ENCODE data around the gene MYBPC2.

The MYBPC2 gene

GRCh38 chr19:50486823-50487515, 54.3 kb downstream of the MYBPC2 start:
- H3K4me3 ChIP-seq (ENCODE audit: low read depth in 1 of 2, low read length in 2 of 2) = no peak overlapping the region
- no peak overlapping the region for H3K9ac ChIP-seq (ENCODE audit: low read depth, low read length)
- TF ChIP-seq, protein P1, sequence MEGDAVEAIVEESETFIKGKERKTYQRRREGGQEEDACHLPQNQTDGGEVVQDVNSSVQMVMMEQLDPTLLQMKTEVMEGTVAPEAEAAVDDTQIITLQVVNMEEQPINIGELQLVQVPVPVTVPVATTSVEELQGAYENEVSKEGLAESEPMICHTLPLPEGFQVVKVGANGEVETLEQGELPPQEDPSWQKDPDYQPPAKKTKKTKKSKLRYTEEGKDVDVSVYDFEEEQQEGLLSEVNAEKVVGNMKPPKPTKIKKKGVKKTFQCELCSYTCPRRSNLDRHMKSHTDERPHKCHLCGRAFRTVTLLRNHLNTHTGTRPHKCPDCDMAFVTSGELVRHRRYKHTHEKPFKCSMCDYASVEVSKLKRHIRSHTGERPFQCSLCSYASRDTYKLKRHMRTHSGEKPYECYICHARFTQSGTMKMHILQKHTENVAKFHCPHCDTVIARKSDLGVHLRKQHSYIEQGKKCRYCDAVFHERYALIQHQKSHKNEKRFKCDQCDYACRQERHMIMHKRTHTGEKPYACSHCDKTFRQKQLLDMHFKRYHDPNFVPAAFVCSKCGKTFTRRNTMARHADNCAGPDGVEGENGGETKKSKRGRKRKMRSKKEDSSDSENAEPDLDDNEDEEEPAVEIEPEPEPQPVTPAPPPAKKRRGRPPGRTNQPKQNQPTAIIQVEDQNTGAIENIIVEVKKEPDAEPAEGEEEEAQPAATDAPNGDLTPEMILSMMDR (IDR thresholded peaks at IDR 0.05; ENCODE audit: borderline replicate concordance, extremely low read depth, low read length, poor library complexity, severe bottlenecking) = peak; percentile 67
- no peak for TF ChIP-seq EZH2 (IDR thresholded peaks at IDR 0.05; ENCODE audit: borderline replicate concordance, low read depth, low read length, severe bottlenecking)
- H3K36me3 ChIP-seq (ENCODE audit: insufficient read depth, low read length) = no peaks in the 10 kb centered on the region
- ATAC-seq (ENCODE audit: insufficient read depth, low read depth) (no peak; the same call in 2 of the 3 replicates), DNase-seq (peak; percentile 55)
- peaks cover 6% of the 10 kb centered on the region for H3K27me3 ChIP-seq (ENCODE audit: insufficient read depth, low read length, poor library complexity)
- no peaks in the 10 kb centered on the region for H3K79me2 ChIP-seq (ENCODE audit: insufficient read depth, low read length)
- no peaks in the 10 kb centered on the region for H4K20me1 ChIP-seq (ENCODE audit: insufficient read depth, low read length)
- no peak overlapping the region for H3K4me2 ChIP-seq (ENCODE audit: insufficient read depth, low read length)
- H2AFZ ChIP-seq (ENCODE audit: low read depth, low read length) = no peak overlapping the region
- H3K9me3 ChIP-seq (ENCODE audit: insufficient read depth, low read length, severe bottlenecking) = no peaks in the 10 kb centered on the region
- no peak overlapping the region for H3K27ac ChIP-seq (ENCODE audit: low read length)
- no peaks in the 10 kb centered on the region for H3K4me1 ChIP-seq (ENCODE audit: insufficient read depth, low read length)

DNA sequence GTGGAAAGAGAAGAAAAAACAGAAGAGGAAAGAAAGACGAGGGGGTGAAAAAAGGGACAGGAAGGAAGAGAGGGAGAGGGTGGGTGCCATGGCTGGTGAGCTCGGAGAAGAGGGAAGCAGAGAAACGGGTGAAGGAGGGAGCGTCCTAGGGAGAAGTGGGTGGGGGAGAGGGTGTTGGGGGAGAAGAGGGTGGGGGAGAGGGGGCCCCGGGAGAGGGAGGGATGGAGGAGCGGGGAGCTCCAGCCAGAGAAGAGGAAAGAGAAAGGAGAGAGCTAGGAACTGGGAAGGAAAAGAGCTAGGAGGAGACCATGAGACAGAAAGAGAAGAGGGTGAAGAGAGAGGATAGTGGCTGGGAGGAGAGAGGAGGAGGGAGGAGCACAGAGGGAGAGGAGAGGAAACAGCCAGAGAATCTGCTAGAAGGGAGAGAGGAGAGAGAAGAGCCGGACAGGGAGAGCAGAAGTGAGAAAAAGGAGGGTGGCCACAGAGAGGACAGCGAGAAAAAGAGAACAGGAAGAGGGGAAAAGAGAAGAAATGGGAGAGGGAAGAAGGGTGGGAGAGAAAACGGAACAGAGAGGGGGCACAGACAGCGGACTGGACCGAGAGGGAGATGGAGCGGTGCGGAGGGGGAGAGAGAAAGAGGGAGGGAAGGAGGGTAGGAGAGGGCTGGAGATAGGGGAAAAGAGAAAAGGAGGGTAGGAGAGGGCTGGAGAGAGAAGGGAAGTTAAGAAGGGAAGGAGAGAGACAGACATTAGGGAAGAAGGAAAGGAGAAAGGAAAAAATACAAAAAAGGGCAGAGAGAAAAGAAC, 55.9 kb downstream of the MYBPC2 start:
- ATAC-seq (ENCODE audit: insufficient read depth, low read depth) = no peak

DNA sequence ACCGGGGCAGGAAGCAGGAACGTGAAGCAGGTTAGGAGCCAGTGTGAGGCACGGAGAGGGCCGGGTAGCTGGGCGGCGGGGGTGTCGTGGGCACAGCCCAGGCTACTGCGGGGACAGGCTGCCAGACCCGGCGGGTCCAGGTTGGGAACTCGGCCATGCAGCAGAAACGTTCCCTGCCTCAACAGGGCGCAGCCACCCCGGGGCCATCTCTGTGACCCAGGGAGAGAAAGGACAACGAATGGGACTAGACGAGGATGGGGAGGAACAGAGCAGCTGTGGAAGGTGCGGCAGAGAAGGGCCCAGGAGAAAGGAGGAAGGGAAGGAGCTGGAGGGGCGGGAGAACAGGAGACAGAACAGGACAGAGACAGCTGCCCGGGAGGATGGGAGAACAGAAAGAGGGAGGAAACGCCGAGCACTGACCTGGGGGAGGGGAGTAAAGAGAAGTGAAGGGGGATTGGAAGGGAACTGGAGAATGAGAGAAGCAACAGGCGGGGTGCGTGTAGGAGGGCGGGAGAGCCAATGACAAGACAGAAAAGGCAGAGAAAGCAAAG, 56.8 kb downstream of the MYBPC2 start:
- no peak overlapping the region for H3K9ac ChIP-seq (ENCODE audit: low read depth, low read length)
- H3K79me2 ChIP-seq (ENCODE audit: insufficient read depth, low read length) = no peaks in the 10 kb centered on the region
- H3K4me1 ChIP-seq (ENCODE audit: insufficient read depth, low read length) = no peaks in the 10 kb centered on the region
- ATAC-seq (ENCODE audit: insufficient read depth, low read depth) (no peak), DNase-seq (no peak)
- no peaks in the 10 kb centered on the region for H4K20me1 ChIP-seq (ENCODE audit: insufficient read depth, low read length)
- TF ChIP-seq, protein P1 (IDR thresholded peaks at IDR 0.05; ENCODE audit: borderline replicate concordance, extremely low read depth, low read length, poor library complexity, severe bottlenecking) = no peak
- no peak for TF ChIP-seq EZH2 (IDR thresholded peaks at IDR 0.05; ENCODE audit: borderline replicate concordance, low read depth, low read length, severe bottlenecking)
- H3K4me3 ChIP-seq (ENCODE audit: low read depth in 1 of 2, low read length in 2 of 2) = no peak overlapping the region
- H3K27me3 ChIP-seq (ENCODE audit: insufficient read depth, low read length, poor library complexity) = peaks cover 11% of the 10 kb centered on the region
- no peaks in the 10 kb centered on the region for H3K9me3 ChIP-seq (ENCODE audit: insufficient read depth, low read length, severe bottlenecking)
- H3K36me3 ChIP-seq (ENCODE audit: insufficient read depth, low read length) = no peaks in the 10 kb centered on the region
- no peak overlapping the region for H3K27ac ChIP-seq (ENCODE audit: low read length)
- H2AFZ ChIP-seq (ENCODE audit: low read depth, low read length) = no peak overlapping the region
- no peak overlapping the region for H3K4me2 ChIP-seq (ENCODE audit: insufficient read depth, low read length)

More for the DNA sequence above, 55.9 kb downstream of the MYBPC2 start:
- Histone ChIP-seq H2AFZ (ENCODE audit: low read depth, low read length) (no peak overlapping the region), H3K36me3 (ENCODE audit: insufficient read depth, low read length) (no peaks in the 10 kb centered on the region), H3K4me1 (ENCODE audit: insufficient read depth, low read length) (no peaks in the 10 kb centered on the region), H3K27me3 (ENCODE audit: insufficient read depth, low read length, poor library complexity) (peaks cover 11% of the 10 kb centered on the region), H3K9ac (ENCODE audit: low read depth, low read length) (no peak overlapping the region), H3K9me3 (ENCODE audit: insufficient read depth, low read length, severe bottlenecking) (no peaks in the 10 kb centered on the region), H3K79me2 (ENCODE audit: insufficient read depth, low read length) (no peaks in the 10 kb centered on the region), H3K27ac (ENCODE audit: low read length) (no peak overlapping the region), H3K4me2 (ENCODE audit: insufficient read depth, low read length) (no peak overlapping the region), H3K4me3 (ENCODE audit: low read depth in 1 of 2, low read length in 2 of 2) (no peak overlapping the region), H4K20me1 (ENCODE audit: insufficient read depth, low read length) (no peaks in the 10 kb centered on the region)
- no peak for TF ChIP-seq EZH2 (IDR thresholded peaks at IDR 0.05; ENCODE audit: borderline replicate concordance, low read depth, low read length, severe bottlenecking)
- TF ChIP-seq, protein P1 (IDR thresholded peaks at IDR 0.05; ENCODE audit: borderline replicate concordance, extremely low read depth, low read length, poor library complexity, severe bottlenecking) = no peak
- no peak for DNase-seq
